Retina (tissue), 1 donor: ENCODE measurements around the gene TRAF1.
"Not testable (repeated sequence)": the region's sequence is repeated elsewhere in the genome, so short reads cannot be mapped to it uniquely, and the experiment has no call there.

Source experiments
- DNase-seq: peaks from one replicate; pipeline ENCODE4 v3.0.0-alpha.2; 2016

The TRAF1 gene, protein sequence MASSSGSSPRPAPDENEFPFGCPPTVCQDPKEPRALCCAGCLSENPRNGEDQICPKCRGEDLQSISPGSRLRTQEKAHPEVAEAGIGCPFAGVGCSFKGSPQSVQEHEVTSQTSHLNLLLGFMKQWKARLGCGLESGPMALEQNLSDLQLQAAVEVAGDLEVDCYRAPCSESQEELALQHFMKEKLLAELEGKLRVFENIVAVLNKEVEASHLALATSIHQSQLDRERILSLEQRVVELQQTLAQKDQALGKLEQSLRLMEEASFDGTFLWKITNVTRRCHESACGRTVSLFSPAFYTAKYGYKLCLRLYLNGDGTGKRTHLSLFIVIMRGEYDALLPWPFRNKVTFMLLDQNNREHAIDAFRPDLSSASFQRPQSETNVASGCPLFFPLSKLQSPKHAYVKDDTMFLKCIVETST

DNA sequence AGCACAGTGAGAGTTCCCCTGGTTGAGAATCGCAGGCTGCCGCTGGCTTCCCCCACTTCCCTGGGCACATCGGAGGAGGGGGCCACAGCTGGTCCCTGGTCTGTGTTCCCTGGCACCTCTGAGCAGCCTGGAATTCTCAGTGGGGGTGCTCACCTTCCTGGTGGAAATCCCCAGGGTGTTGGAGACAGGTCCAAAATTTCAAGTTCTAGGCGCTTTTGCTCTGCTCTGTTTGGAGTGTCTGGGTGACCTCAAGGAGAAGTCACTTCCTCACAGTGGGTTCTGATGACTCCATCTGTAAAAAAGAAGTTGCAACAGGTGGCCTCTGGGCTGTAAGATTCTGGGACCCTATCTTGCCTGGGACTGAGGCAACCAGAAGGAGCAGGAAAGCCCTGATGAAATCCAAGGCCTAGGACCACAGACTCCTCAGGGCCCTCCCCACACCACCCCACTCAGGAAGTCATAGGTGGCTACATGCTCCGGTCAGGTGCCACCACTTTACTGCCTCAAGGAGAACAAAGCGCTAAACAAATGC is at the start of gene TRAF1:
Gene TRAF1 (minus strand): TSS at position 400 of the 532 bp plus-strand sequence. CDS start 721 bp downstream, outside the sequence.
- no peak for DNase-seq

DNA sequence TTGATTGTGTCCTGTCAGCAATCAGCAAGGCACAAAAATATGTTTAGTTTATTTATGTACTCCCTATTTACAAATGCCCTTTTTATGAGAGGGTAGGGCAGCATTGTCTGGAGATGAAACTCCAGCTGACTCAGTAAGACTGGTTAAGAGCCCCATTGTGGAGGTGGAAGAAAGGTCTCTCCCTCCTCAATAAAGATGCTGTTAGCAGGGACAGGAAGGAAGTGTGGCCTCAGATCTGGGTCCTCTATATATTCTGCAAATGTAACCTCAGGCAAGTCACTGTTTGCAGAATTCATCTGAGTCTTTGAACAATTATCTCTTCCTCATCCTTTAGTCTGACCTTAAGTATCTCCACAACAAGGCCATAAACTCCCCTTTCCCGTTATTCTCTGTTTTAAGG is 48.3 kb upstream of the TRAF1 start:
- no peak for DNase-seq

DNA sequence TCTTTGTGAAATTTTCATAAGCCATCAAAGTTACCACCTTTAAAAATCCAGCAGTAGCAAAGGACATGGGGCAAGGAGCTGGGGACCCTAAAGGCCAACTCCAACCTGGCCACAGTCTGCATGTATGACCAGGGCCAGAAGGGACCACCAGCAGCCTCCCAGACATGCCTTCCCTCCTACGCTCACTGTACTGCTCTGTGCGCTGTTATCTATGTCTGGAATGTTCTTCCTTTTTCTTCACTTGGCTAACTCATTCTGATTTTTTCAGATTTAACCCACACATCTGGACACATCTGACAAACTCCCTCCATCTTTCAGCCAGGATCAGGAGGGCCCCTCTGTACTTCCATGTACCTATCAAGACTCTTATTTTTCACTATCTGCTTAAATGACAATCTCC is 47.6 kb upstream of the TRAF1 start:
- no peak for DNase-seq

DNA sequence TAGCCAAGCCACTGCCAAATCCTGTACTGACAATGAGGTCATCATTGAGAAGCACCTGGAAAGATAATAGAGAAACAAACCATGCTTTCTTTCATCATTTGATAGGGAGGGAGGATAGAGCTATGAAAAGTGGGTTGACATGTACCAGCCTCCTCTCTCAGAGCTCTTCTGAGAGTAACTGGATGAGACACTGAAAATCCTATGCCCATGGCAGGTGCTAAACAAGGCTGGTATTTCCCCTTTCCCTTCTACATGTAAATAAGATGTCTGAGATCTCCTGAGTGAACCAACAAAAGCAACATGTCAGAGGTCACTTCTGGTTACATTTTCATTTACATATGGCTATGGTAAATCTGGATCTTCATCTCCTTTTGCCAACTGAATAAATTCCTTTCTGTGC is 45.3 kb upstream of the TRAF1 start:
- no peak for DNase-seq

DNA sequence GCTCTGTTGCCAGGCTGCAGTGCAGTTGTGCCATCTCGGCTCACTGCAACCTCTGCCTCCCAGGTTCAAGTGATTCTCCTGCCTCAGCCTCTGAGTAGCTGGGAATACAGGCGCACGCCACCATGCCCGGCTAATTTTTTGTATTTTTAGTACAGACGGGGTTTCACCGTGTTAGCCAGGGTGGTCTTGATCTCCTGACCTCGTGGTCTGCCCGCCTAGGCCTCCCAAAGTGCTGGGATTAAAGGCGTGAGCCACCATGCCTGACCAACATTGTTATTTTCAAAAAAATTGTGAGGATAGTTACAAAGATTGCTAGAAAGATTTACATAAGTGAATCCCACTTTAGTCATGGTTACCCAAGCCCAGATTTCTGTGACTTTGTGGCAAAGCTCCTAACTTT is 44.9 kb upstream of the TRAF1 start:
- DNase-seq, result not testable (repeated sequence)

DNA sequence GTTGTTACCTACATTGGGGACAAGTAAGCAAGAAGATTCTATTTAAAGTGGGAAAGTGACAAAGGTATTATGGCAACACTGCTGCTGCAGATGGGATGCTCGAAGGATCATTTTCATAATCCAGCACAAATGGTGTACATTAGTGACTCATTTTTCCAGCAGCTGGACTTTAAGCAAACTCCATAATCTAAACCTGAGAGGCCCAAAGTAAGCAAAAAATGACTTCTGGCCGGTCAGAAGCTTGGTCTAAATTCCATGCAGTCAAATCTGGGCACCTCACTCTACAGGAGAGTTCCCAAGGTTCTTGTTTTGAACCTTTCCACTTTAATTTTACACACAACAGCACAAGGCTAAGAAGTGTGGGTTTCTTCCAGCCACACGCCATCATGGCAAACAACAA is 43.6 kb upstream of the TRAF1 start:
- no peak for DNase-seq

DNA sequence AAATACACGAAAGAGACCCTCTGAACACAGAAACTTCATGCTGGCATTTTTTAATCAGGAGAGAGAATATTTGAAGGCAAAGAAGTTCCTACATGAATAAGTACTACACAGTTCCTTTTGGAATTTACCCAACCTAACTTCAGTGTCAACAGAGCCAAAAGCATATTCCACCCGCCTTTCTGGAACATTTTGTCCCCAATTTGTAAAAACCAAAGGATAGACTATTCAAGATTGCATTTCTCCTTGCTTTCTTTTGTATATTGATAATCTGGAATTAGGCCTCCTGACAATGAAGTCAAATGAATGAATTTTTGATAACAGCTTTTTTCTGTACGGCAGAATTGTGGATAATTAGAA is 39.4 kb upstream of the TRAF1 start:
- DNase-seq, result no peak

DNA sequence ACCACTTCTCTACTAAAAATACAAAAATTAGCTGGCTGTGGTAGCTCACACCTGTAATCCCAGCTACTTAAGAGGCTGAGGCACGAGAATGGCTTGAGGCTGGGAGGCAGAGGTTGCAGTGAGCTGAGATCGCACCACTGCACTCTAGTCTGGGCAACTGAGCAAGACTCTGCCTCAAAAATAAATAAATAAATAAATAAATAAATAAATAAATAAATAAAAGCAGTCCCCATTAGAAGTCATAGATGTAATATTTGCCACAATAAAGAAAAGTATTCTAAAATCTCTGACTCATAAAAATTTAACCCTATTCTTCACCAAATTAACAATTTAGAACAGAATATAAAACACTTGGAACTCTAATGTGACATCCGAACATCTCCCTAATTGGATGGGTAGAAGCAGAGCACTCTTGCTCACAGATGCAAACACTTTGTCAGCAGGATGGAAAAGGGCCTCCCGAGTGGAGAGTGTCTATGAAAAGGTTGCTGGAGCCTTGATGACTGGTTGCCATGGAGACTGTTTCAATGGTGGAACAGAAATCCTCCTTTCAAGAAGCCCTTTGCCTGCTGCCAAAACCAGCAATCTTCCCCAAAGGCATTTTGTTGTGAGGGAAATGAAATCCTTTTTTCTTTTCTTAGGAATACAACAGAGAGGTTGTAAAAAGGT is 38.9 kb upstream of the TRAF1 start:
- peak; percentile 66 for DNase-seq

DNA sequence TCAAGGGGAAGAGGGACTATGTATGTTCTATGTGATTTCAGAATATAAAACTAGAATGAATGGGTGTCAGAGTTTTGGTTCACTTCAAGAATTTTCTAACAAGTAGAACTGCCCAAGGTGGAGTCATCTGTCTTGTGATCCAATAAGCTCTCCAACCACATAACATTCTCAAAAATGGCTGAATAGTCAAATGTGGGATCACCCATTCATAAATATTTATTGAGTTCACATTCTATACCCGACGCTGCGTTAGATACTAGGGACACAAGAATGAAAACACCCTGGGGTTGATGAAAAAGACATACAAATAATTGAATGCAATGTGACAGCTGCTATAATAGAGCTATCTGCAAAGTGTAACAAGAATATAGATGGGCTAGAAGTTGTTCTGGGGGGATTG is 35.3 kb upstream of the TRAF1 start:
- DNase-seq, result no peak

DNA sequence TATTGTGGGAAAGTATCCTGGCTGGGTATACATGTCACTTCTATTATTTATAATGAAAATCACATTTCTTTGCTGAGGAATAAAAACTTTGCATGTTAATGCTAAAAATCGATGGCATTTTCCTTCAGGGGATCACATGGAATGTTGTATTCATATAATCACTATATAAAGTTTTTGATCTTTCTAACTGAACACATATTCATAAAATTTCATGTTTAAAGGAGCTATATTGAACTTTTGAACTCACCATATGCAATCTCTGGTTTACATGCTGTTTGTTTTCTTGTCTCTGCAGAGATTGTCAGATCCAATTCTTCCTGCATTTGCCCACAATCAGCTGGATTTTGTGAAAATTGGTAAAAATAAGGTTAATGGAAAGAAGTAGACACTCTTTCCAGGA is 33.4 kb upstream of the TRAF1 start:
- no peak for DNase-seq

DNA sequence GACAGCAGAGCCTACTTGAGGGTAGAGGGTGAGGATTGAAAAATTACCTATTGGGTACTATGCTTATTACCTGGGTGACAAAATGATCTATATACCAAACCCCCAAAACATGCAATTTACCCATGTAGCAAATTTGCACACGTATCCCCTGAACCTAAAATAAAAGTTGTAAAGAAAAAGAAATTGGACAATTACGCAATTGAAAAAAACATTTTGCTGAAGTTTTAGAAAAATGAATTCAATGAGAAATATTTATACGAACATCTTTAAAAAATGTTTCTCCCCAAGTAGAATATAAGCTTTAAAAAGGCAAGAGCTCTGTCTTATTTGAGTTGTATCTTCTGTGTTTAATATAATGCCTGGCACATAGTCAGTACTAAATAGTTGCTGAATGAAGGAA is 30.3 kb upstream of the TRAF1 start:
- DNase-seq, result no peak

DNA sequence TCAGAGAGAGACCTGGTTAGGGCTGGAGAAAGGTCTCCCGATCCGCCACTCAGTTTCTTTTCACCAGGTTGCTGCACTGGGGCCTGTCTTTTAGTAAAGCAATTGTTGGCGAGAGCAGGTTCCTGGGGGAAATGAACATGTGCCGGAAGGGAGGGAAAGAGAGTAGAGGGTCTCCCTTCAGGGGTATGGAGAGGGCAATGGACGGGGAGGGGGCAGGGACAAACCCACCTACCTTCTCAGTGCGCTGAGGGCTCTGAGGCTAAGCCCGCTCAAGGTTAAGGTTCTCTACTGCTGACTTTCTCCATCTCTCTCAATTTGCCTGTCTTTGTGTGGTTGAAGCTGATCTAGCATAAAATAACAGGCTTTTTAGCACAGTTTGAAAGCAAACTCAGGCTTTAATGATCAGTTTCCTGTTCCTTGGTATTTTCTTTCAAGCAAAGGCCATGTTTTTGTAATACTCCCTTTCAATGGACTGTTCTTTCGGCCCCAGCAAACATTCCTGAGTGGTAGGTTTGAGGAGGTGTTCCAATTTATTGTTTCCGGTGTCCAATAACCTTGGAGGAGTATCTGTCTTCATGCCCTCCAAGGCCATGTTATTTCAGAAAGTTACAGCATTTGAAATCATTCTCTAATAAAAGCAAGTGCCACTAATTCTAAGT is 25.5 kb upstream of the TRAF1 start:
- no peak for DNase-seq

DNA sequence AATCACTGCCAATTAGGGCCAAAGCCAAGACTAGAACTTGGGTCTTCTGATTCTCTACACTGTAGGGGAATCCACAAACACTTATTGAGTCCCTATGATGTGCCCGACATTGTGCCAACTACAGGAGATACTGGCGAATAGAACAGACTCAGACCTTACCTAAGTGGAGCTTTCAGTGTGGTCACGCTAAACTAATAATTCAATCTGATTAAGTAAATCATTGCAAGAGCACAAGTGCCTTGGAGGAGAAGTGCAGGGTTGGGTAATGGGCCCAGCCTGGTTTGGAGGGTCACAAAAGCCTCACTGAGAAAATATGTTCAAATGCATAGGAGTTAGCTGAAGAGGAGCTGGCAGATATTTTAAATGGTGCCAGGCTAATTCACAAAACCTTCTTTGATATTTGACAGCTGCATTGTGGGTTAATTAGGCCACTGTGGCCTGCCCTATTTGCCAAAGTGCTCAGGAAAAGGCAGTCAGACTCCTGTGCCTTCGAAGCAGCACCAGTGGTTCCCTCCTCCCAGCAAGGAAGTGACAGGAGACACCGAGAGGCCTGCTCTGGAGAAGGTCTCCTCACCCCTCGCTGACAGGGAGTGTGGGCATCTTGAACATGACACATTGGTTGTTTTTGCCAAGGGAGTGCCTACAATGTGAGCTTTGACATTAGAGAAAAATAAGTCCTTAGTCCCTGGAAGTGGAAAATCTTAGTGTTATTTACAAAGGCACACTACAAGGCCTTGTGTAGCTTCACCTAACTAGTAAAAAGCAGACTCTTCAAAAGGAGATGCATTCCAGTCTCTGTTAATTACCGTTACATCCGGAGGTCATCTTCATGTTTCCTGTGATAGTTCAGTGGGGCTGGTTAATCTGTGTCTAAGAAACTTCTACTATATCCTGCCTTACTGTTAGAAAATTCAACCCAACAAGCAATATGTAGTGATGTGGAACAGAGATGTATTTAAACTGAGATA is 24.1 kb upstream of the TRAF1 start:
- peak; percentile 22 for DNase-seq

DNA sequence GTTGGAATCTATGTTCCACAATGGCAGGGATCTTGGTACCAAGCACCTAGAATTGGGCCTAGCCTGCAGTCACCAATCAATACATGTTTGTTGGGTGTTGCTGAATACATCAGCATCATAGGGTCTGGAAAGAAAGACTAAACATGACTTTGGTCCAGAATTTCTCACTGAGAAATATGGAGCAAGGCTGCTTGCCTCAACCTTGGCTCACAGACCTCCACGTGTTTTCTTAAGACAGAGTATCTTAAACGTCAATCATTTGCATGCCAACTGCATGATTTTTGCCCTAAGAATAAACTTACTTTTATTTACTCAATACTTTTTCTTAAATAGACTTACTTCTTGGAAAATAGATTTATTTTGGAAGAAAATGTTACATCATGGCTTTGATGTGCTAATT is 22.7 kb upstream of the TRAF1 start:
- DNase-seq, result no peak

DNA sequence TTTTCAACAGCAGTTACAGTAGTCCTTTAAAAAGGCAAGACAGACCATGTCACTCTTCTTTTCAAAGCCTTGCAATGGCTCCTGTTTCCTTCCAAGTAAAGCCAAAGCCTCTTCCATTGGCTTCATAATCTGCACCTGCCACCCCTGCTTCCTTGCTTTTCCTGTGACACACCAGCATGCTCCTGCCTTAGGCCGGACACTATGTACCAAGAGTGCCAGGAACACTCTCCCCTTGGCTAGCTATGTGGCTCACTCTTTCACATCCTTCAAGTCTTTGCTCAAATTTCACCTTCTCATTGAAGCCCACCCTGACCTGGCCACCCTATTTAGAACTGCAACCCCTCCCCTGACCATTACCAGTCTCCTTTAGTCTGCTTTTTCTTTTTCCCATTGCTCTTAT is 22.2 kb upstream of the TRAF1 start:
- DNase-seq, result no peak

DNA sequence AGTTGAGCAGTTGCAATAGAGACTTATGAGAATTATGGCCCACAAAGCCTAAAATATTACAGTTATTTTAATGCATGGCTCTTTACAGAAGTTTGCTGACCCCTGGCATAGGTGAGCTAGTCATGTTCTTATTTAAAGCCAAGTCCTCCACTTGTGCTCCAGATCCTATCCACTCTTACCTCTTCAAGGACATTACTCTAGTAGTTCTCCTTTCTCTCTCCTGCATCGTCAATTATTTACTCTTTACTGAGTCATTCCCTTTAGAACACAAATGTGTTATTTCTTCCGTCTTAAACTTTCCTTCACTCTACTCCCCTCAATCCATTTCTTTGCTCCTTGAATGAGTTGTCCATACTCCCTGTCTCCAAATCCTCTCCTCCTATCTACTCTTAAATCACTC is 20.6 kb upstream of the TRAF1 start:
- no peak for DNase-seq

DNA sequence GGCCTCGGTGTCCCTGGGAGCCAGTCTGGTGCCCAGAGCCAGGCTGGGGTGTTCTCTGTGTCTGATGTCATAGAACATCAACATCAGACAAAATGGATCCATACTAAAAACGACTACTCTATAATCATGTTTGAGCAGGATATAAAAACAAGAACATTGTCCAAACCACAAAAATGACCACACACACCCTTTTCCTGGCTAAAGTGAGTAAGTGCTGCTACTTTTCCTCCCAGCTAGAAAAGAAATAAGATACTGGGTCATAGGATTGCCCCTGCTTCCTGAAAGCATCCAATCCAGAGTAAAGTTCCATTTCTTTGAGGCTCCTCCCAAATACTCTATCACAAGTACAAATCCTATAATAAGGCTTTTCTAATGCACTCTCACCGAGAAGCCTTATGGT is 19.7 kb upstream of the TRAF1 start:
- no peak for DNase-seq

DNA sequence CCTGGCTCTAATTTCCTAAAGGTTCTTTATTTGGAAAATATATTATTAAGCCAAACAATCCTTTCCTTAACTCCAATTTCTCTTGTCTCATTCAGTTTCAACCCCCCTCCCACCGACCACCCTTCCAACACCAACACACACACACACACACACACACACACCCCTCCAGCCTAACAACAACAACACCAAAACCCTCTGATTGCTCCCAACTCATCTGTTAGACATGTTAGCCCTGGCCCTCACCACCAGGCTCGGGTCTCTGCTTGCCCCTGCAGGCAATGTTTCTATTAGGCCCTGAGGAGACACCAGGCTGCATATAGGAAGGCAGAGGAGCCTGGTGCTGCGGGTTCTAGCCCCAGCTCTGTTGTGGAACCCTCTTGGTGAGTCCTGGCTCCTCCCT is 18.4 kb upstream of the TRAF1 start:
- no peak for DNase-seq

DNA sequence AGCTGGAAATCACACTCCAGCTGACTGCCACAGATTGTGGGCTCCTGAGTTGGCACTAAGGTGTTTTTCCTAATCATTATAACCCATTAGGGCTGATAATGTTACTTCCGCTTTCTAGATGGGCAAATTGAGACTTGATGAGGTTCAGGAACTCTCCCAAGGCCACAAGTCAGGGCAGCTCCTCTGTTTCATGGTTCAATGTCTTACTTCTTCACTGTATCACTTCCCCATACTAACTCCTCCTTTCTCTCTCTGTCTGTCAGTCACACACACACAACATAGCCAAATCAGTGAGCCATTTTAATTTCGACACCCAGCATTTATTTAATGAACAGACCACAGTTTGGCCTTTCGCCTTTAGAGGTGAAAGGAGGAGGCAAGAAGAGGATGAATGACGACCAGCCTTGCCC is 17.8 kb upstream of the TRAF1 start:
- DNase-seq, result no peak

DNA sequence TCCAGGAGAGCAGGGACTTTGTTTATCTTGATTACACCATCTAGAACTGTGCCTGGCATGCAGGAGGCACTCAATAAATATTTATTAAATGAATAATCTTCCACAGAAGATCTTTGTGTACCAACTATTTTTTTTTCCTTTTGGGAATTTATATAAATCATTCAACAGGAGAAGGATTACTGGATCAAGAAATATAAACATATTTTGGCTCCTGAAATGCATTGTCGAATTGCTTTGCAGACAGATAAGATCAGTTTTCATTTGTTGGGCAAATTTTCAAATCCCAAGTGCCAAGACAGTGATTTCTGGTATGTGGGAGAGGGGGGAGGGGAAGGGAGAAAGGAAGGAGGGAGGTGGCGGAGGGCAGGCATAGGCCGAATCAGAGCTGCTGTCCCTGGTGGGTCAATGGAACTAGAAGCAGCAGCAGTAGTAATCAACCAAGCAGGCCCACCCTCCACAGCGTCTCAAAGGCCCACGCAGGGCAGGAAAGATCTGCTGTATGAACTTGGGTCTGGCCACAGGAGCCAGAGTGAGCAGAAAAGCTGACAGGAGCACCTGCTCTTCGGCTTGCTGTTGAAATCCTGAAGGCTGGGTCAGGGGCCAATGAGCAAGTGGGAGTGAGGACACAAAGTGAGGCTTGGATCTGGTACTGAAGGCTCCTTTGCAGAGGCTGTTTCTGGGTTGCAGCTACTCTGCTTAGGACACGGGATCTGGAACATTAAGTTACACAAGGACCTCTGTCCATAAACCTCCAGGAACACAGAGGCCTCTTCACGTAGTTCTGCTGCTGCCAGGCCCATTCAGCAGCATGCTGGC is 15.8 kb upstream of the TRAF1 start:
- DNase-seq, result no peak

DNA sequence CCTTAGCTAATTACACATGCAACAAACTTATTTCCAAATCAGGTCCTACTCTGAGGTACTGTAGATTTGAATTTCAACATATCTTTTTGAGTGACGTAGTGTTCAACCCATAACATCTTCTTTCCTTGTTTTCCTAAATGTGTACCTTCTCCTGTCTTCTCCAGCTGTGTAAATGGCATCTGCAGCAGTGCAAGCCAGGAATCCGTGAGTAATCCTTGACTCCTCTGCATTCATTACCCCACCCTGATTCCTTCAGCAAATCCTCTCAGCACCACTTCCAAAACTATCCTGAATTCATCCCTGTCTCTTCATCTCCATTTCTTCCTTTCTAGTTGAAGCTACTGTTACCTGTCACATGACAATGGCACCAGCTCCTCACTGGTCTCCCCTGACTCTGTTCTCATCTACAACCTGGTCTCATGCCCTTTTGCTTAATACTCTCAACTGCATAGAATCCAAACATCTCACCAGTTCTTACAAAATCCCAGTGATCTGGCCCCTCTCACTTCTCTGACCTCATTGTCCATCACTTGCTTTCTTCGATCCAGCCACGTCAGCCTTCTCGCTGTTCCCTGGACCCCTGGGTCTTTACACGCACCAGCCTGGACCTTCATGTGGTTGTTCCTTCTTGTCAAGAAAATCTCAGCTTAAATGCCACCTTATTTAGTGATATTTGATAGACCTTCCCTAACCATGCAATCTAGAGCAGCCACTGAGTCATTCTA is 14.6 kb upstream of the TRAF1 start:
- no peak for DNase-seq
